GM18508 (cell line): ENCODE data around the gene STX16.

Experiments used
- ATAC-seq: cut with Tn5 transposase; IDR thresholded peaks from one replicate; pipeline ENCODE4 v1.9.1; 2021; ENCODE audit warnings: moderate number of reproducible peaks; ENCODE audit not compliant: insufficient read depth, unreplicated experiment

The STX16 gene

GRCh38 chr20:58670659-58671058 lies 19.6 kb downstream of the STX16 start:
- no peak for ATAC-seq

GRCh38 chr20:58673119-58673518 lies 22.0 kb downstream of the STX16 start:
- no peak for ATAC-seq

GRCh38 chr20:58675146-58675584 lies 24.1 kb downstream of the STX16 start:
- ATAC-seq = no peak

- ATAC-seq = no peak
Measured at GRCh38 chr20:58675641-58676040, 24.6 kb downstream of the STX16 start.

GRCh38 chr20:58676161-58676560 lies 25.1 kb downstream of the STX16 start:
- no peak for ATAC-seq

GRCh38 chr20:58677079-58677604 lies 26.1 kb downstream of the STX16 start:
- no peak for ATAC-seq

GRCh38 chr20:58677808-58678207 lies 26.7 kb downstream of the STX16 start:
- ATAC-seq = no peak

GRCh38 chr20:58678806-58679205 lies 27.7 kb downstream of the STX16 start:
- ATAC-seq = no peak

GRCh38 chr20:58682656-58683531 lies 31.8 kb downstream of the STX16 start:
- ATAC-seq = no peak

- no peak for ATAC-seq
Measured at GRCh38 chr20:58684291-58684690, 33.2 kb downstream of the STX16 start.

GRCh38 chr20:58685988-58686387 lies 34.9 kb downstream of the STX16 start:
- no peak for ATAC-seq

- no peak for ATAC-seq
Measured at GRCh38 chr20:58688414-58688813, 37.3 kb downstream of the STX16 start.

- no peak for ATAC-seq
Measured at GRCh38 chr20:58688840-58689239, 37.8 kb downstream of the STX16 start.

GRCh38 chr20:58690396-58691135 lies 39.5 kb downstream of the STX16 start:
- no peak for ATAC-seq

GRCh38 chr20:58691773-58692578 lies 40.9 kb downstream of the STX16 start:
- no peak for ATAC-seq

- ATAC-seq = no peak
Measured at GRCh38 chr20:58692579-58693225, 41.6 kb downstream of the STX16 start, which contains the start of gene NPEPL1. TSS of gene NPEPL1 (plus strand) at chr20:58692800. CDS start at chr20:58692901, 101 bp downstream.

GRCh38 chr20:58693226-58694006 lies 42.3 kb downstream of the STX16 start:
- no peak for ATAC-seq

- ATAC-seq = no peak
Measured at GRCh38 chr20:58694241-58695083, 43.4 kb downstream of the STX16 start.
